WTC11 (cell line): ENCODE results near the gene FCER1A.

ENCODE experiments used
- CTCF ChIP-seq: fragments of 200-600 bp; IDR thresholded peaks from 2 replicates; pipeline ENCODE4 v1.8.0; 2022; ENCODE audit warnings: antibody characterized with exemption
- TF ChIP-seq, protein P1 (sequence below): sonication (generic); formaldehyde crosslinking; conservative IDR thresholded peaks from 2 replicates; pipeline ENCODE4 v1.8.1; 2023; ENCODE audit warnings: mild to moderate bottlenecking, low read depth, missing genetic modification reagents, moderate library complexity
- TF ChIP-seq, protein P2 (sequence below): sonication (generic); formaldehyde crosslinking; IDR thresholded peaks from 2 replicates; pipeline ENCODE4 v1.8.0; 2022; ENCODE audit warnings: mild to moderate bottlenecking, missing genetic modification reagents

DNA sequence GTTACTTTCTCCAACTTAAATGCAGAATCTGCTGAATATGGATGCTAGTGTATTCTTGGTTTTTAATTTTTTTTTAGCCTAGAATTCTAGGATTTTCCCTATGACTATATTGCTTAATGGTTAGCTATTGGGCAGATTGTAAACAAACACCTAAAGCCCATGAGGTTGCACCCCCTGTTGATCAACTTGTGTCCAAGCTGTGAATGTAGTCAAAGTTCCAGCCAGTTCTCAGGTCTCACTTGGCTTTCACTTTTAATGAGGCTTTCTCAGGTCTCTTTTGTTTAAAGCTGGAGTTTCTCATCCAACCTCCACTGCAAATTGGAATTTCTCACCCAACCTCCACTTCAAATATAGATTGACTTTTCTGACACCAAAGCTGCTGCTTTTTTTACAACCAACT, 35.9 kb downstream of the FCER1A start:
- TF ChIP-seq, protein P1, sequence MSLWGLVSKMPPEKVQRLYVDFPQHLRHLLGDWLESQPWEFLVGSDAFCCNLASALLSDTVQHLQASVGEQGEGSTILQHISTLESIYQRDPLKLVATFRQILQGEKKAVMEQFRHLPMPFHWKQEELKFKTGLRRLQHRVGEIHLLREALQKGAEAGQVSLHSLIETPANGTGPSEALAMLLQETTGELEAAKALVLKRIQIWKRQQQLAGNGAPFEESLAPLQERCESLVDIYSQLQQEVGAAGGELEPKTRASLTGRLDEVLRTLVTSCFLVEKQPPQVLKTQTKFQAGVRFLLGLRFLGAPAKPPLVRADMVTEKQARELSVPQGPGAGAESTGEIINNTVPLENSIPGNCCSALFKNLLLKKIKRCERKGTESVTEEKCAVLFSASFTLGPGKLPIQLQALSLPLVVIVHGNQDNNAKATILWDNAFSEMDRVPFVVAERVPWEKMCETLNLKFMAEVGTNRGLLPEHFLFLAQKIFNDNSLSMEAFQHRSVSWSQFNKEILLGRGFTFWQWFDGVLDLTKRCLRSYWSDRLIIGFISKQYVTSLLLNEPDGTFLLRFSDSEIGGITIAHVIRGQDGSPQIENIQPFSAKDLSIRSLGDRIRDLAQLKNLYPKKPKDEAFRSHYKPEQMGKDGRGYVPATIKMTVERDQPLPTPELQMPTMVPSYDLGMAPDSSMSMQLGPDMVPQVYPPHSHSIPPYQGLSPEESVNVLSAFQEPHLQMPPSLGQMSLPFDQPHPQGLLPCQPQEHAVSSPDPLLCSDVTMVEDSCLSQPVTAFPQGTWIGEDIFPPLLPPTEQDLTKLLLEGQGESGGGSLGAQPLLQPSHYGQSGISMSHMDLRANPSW (CRISPR knock-in tag) = no peak
- TF ChIP-seq, protein P2, sequence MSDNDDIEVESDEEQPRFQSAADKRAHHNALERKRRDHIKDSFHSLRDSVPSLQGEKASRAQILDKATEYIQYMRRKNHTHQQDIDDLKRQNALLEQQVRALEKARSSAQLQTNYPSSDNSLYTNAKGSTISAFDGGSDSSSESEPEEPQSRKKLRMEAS (CRISPR knock-in tag) = no peak
- no peak for TF ChIP-seq CTCF
